Esophagus muscularis mucosa (tissue), 4 donors: ENCODE data around the gene UNC45A. TPM values are rescaled to one million over a fixed set of nuclear protein-coding genes. Genes with fewer than 3 reads are reported as not detected.

Experiments
- DNase-seq: peaks from one replicate; pipeline ENCODE4 v3.0.0-alpha.2; 2017; ENCODE audit errors: extremely low spot score
- H3K27ac ChIP-seq, 4 donors: fragments of 200-600 bp; sonication (generic); replicated peaks in 1 of 4; 1 replicate in 3 of 4; 2 replicates in 1 of 4; pipeline ENCODE4 v1.5.1; 2016 to 2019; ENCODE audit warnings: mild to moderate bottlenecking in 1 of 4
- H3K27me3 ChIP-seq, 4 donors: fragments of 200-600 bp; sonication (generic); one replicate each; pipeline versions ENCODE4 v1.5.1 to v1.6.0; 2016 to 2019
- H3K36me3 ChIP-seq, 4 donors: fragments of 200-600 bp; sonication (generic); one replicate each; pipeline ENCODE4 v1.5.1; 2016 to 2019
- H3K4me1 ChIP-seq, 4 donors: fragments of 200-600 bp; sonication (generic); one replicate each; pipeline ENCODE4 v1.5.1; 2016 to 2019
- H3K4me3 ChIP-seq, 4 donors: fragments of 200-600 bp; sonication (generic); 1 replicate in 2 of 4; 2 replicates in 2 of 4; pipeline ENCODE4 v1.5.1; 2016 to 2019; ENCODE audit warnings: mild to moderate bottlenecking in 4 of 4, moderate library complexity in 1 of 4
- H3K9me3 ChIP-seq, 4 donors: fragments of 200-600 bp; sonication (generic); 1 replicate in 3 of 4; 2 replicates in 1 of 4; pipeline ENCODE4 v1.5.1; 2016 to 2019
- CTCF ChIP-seq, 3 experiments: fragments of 200-600 bp in 2 of 3; fragments of 450-650 bp in 1 of 3; sonication (generic) in 2 of 3; IDR thresholded peaks; one replicate each; pipeline ENCODE4 v1.5.1; 2017 to 2019; ENCODE audit warnings: antibody characterized with exemption in 3 of 3, mild to moderate bottlenecking in 2 of 3, moderate library complexity in 1 of 3
- EP300 ChIP-seq: sonication (generic); formaldehyde crosslinking; IDR thresholded peaks from one replicate; pipeline ENCODE4 v1.6.1; 2017; ENCODE audit warnings: antibody characterized with exemption
- POLR2A ChIP-seq: fragments of 450-650 bp; IDR thresholded peaks from one replicate; pipeline ENCODE4 v1.6.1; 2017; ENCODE audit warnings: antibody characterized with exemption, moderate library complexity, mild to moderate bottlenecking, low read depth
- POLR2AphosphoS5 ChIP-seq, 2 donors: sonication (generic); formaldehyde crosslinking; IDR thresholded peaks; one replicate each; pipeline ENCODE4 v1.6.1; 2017; ENCODE audit warnings: antibody characterized with exemption in 2 of 2
- WGBS: methylation state at CpG from one replicate; pipeline ENCODE4 v1.1.5; 2018; 5-methylcytosine and 5-hydroxymethylcytosine counted together
- intact Hi-C: fragments of 100-400 bp; cut with DNase I; formaldehyde crosslinking; loops from one replicate; pipeline ENCODE4 v1.15.1; 2023
- total RNA-seq, 4 donors: library from RNA; depleted of rRNA; stranded (reverse); fragments of >200 nt; gene quantifications; one replicate each; pipeline versions ENCODE4 v1.1.0 to v1.2.1, GENCODE V29; 2016

Gene UNC45A
- total RNA-seq, 4 donors from 2014 or later = 88.6 to 113 (median 93.2) TPM

DNA sequence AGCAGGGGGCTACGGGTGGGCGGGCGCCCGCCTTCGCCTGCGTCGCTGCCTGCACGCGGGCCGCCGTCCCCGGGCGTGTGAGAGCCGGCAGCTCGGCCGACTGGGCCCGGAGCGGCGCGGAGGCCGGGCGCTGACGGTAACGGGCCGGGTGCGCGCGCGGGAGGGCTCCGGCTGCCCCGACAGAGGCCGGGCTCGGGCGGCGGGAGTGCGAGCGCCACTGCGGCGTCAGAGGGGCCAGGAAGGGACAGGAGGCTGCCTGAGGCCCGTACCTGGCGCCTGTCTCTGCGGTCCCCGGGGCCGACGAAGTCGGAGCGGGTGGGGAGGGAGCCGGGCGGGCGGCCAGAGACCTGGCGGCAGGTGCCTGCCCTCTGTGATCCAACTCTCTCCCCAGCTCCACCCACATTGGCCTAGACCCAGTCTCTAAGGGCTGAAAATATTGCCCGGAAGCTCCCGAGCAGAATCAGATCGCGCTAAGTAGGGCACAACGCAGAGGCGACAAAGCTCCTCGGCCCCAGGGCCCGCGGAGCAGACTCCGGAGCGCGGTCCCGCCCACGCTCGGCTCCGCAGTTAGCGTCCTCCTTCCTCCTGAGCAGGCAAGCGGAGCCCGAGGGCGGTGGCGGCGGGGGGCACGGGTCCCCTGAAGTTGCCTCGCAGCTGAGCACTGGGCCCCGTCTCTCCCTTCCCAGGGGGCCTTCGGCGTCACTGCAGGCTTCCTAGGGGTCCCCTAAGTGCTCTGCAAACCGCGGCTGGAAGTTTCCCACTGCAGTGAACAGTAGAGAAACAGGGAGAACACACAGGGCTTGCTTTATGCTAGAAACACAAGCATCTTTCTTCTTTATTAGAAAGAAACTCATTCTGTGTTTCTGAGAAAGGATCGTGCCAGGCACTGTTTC is 32.0 kb upstream of the UNC45A start, which contains the start of gene MAN2A2:
MAN2A2 (plus strand) TSS at position 463 of the 893 bp plus-strand sequence. CDS start 906 bp downstream, outside the sequence.
- H3K36me3 ChIP-seq = peaks cover 31 to 34% (median 34%) of the 10 kb centered on the region in 4 donors
- WGBS = 3% methylated on average over 8 of the region's 81 CpGs
- H3K27me3 ChIP-seq = no peaks in the 10 kb centered on the region
- peak within 1 kb of the TSS; percentile 90 to 97 (median 96) for H3K27ac ChIP-seq
- peak within 1 kb of the TSS; percentile 73 to 96 (median 86) for H3K4me3 ChIP-seq
- no peak for DNase-seq
- no peaks in the 10 kb centered on the region for H3K9me3 ChIP-seq
- peaks cover 25 to 49% (median 34%) of the 10 kb centered on the region in 4 donors for H3K4me1 ChIP-seq
- intact Hi-C loops = loop anchor here (1.0 kb wide), 1 partner anchor 29 kb away; the partner anchor contains the start of gene HDDC3
- peak; percentile 50 to 51 for TF ChIP-seq POLR2AphosphoS5 (IDR thresholded peaks at IDR 0.05)
- no peak for TF ChIP-seq EP300
- no peak for TF ChIP-seq CTCF (IDR thresholded peaks at IDR 0.05)
- TF ChIP-seq POLR2A = no peak

GRCh38 chr15:90903733-90904536 is 31.1 kb upstream of the UNC45A start:
- no peak for TF ChIP-seq CTCF (IDR thresholded peaks at IDR 0.05)
- TF ChIP-seq EP300 = no peak
- no peak for TF ChIP-seq POLR2A
- no peak for TF ChIP-seq POLR2AphosphoS5 (IDR thresholded peaks at IDR 0.05)
- intact Hi-C loops = no loop called here
- WGBS = 67% methylated on average over 18 of the region's 18 CpGs
- no peaks in the 10 kb centered on the region for H3K9me3 ChIP-seq
- no peaks in the 10 kb centered on the region for H3K27me3 ChIP-seq
- peak overlapping the region; percentile 90 to 97 (median 96) for H3K27ac ChIP-seq
- H3K36me3 ChIP-seq = peaks cover 35 to 41% (median 40%) of the 10 kb centered on the region in 4 donors
- peak overlapping the region; percentile 73 to 96 (median 86) for H3K4me3 ChIP-seq
- no peak for DNase-seq
- H3K4me1 ChIP-seq = peaks cover 31 to 49% (median 35%) of the 10 kb centered on the region in 4 donors

GRCh38 chr15:90904746-90905145 is 30.3 kb upstream of the UNC45A start:
- no peak overlapping the region for H3K27ac ChIP-seq
- no peak for TF ChIP-seq EP300
- intact Hi-C loops = no loop called here
- no peak overlapping the region for H3K4me3 ChIP-seq
- DNase-seq = no peak
- peaks cover 38 to 49% (median 48%) of the 10 kb centered on the region in 4 donors for H3K36me3 ChIP-seq
- no peaks in the 10 kb centered on the region for H3K27me3 ChIP-seq
- H3K9me3 ChIP-seq = no peaks in the 10 kb centered on the region
- WGBS = 93% methylated on average over 9 of the region's 9 CpGs
- H3K4me1 ChIP-seq = peaks cover 31 to 49% (median 38%) of the 10 kb centered on the region in 4 donors

DNA sequence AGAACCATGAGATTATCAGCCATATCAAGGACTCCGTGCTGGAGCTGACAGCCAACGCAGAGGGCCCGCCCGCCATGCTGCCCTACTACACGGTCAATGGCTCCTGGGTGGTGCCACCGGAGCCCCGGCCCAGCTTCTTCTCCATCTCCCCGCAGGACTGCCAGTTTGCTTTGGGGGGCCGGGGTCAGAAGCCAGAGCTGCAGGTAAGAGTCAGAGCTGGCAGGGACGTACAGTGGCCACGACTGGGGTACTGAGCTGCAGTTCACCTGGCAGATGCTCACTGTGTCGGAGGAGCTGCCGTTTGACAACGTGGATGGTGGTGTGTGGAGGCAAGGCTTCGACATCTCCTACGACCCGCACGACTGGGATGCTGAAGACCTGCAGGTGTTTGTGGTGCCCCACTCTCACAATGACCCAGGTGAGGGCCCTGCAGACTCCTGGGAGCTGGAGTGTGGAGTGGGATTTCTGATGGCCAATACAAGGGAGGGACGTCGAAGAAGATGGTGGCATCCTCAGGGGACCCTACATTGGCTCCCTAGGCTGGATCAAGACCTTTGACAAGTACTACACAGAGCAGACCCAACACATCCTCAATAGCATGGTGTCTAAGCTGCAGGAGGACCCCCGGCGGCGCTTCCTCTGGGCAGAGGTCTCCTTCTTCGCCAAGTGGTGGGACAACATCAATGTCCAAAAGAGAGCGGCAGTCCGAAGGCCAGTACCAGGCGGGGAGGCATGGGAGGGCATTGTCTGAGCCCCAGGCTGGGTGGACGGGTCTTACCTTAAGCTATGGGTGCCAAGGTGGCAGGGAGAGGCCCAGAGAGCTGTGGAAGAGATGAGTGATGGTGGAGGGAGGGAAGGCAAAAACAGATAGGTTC is 29.5 kb upstream of the UNC45A start:
- no peak for DNase-seq
- intact Hi-C loops = no loop called here
- WGBS = 94% methylated on average over 16 of the region's 28 CpGs

More for the DNA sequence above, 29.5 kb upstream of the UNC45A start:
- peaks cover 31 to 49% (median 38%) of the 10 kb centered on the region in 4 donors for H3K4me1 ChIP-seq
- no peak overlapping the region for H3K4me3 ChIP-seq
- TF ChIP-seq EP300 (no peak), POLR2A (no peak), POLR2AphosphoS5 (IDR thresholded peaks at IDR 0.05) (no peak), CTCF (IDR thresholded peaks at IDR 0.05) (no peak)
- no peak overlapping the region for H3K27ac ChIP-seq
- no peaks in the 10 kb centered on the region for H3K9me3 ChIP-seq
- H3K36me3 ChIP-seq = peaks cover 46 to 57% (median 56%) of the 10 kb centered on the region in 4 donors
- no peaks in the 10 kb centered on the region for H3K27me3 ChIP-seq
